ENCODE data around the gene THEMIS. TPM values are rescaled to one million over a fixed set of nuclear protein-coding genes. Genes with fewer than 3 reads are reported as not detected.

THEMIS gene
- polyA plus RNA-seq, 1 donor (not counting 4 experiments of a cell fraction or from before 2014, with no cell fraction given): not detected

- Histone ChIP-seq H3K9me1 (ENCODE audit: control insufficient read depth, extremely low read depth, insufficient read depth, low read length) (no peaks in the 10 kb centered on the region), H2AFZ (ENCODE audit: control insufficient read depth, low read length) (no peak overlapping the region), H3K4me3 (ENCODE audit: control insufficient read depth in 2 of 3, extremely low read depth in 1 of 3, insufficient read depth in 2 of 3, low read depth in 1 of 3, low read length in 3 of 3) (no peak overlapping the region), H3K9ac (ENCODE audit: control insufficient read depth, extremely low read depth, insufficient read depth, low read length) (no peak overlapping the region), H3K36me3 (ENCODE audit: control insufficient read depth in 2 of 2, extremely low read depth in 1 of 2, insufficient read depth in 2 of 2, low read length in 2 of 2) (no peaks in the 10 kb centered on the region), H3K9me3 (ENCODE audit: control insufficient read depth, low read depth, low read length) (no peaks in the 10 kb centered on the region), H3K4me2 (ENCODE audit: control insufficient read depth, extremely low read depth, insufficient read depth, low read depth, low read length) (no peak overlapping the region), H3K4me1 (ENCODE audit: control insufficient read depth, extremely low read depth, insufficient read depth, low read length) (no peaks in the 10 kb centered on the region), H4K20me1 (ENCODE audit: control insufficient read depth, extremely low read depth, insufficient read depth, low read length) (no peaks in the 10 kb centered on the region), H3K79me2 (ENCODE audit: control insufficient read depth, insufficient read depth, low read length) (no peaks in the 10 kb centered on the region), H3K27ac (ENCODE audit: control insufficient read depth, insufficient read depth, low read length) (no peak overlapping the region), H3K27me3 (ENCODE audit: control insufficient read depth, extremely low read depth, insufficient read depth, low read length) (no peaks in the 10 kb centered on the region)
- DNase-seq (ENCODE audit: low read depth, low spot score): no peak
- FAIRE-seq: no peak
- TF ChIP-seq EZH2 (IDR thresholded peaks at IDR 0.05; ENCODE audit: low read length): no peak
- dilution Hi-C loops (cut with MboI; ENCODE audit: extremely low pct_ligation_motif_present, low sequenced_read_pairs): no loop called here
These were observed 104.1 kb downstream of the THEMIS start for GRCh38 chr6:127796713-127797112.

- Histone ChIP-seq H3K4me1 (ENCODE audit: control insufficient read depth, extremely low read depth, insufficient read depth, low read length) (no peaks in the 10 kb centered on the region), H3K27ac (ENCODE audit: control insufficient read depth, insufficient read depth, low read length) (no peak overlapping the region), H3K4me3 (ENCODE audit: control insufficient read depth in 2 of 3, extremely low read depth in 1 of 3, insufficient read depth in 2 of 3, low read depth in 1 of 3, low read length in 3 of 3) (no peak overlapping the region), H4K20me1 (ENCODE audit: control insufficient read depth, extremely low read depth, insufficient read depth, low read length) (no peaks in the 10 kb centered on the region), H2AFZ (ENCODE audit: control insufficient read depth, low read length) (no peak overlapping the region), H3K27me3 (ENCODE audit: control insufficient read depth, extremely low read depth, insufficient read depth, low read length) (peaks cover 4% of the 10 kb centered on the region), H3K4me2 (ENCODE audit: control insufficient read depth, extremely low read depth, insufficient read depth, low read depth, low read length) (no peak overlapping the region), H3K9me1 (ENCODE audit: control insufficient read depth, extremely low read depth, insufficient read depth, low read length) (no peaks in the 10 kb centered on the region), H3K36me3 (ENCODE audit: control insufficient read depth in 2 of 2, extremely low read depth in 1 of 2, insufficient read depth in 2 of 2, low read length in 2 of 2) (no peaks in the 10 kb centered on the region), H3K9ac (ENCODE audit: control insufficient read depth, extremely low read depth, insufficient read depth, low read length) (no peak overlapping the region), H3K79me2 (ENCODE audit: control insufficient read depth, insufficient read depth, low read length) (no peaks in the 10 kb centered on the region), H3K9me3 (ENCODE audit: control insufficient read depth, low read depth, low read length) (no peaks in the 10 kb centered on the region)
- dilution Hi-C loops (cut with MboI; ENCODE audit: extremely low pct_ligation_motif_present, low sequenced_read_pairs): no loop called here
- FAIRE-seq: no peak
- no peak for DNase-seq (ENCODE audit: low read depth, low spot score)
- TF ChIP-seq CTCF (optimal IDR thresholded peaks at IDR 0.05 in 1 of 3, IDR thresholded peaks at IDR 0.05 in 1 of 3, conservative IDR thresholded peaks at IDR 0.05 in 1 of 3; ENCODE audit: extremely low read depth in 1 of 3, insufficient read depth in 2 of 3, low read length in 3 of 3) (no peak), EZH2 (IDR thresholded peaks at IDR 0.05; ENCODE audit: low read length) (no peak)
These were observed 106.5 kb downstream of the THEMIS start for GRCh38 chr6:127794405-127794804.

GRCh38 chr6:127793396-127793795, 107.5 kb downstream of the THEMIS start:
- Histone ChIP-seq H3K4me2 (ENCODE audit: control insufficient read depth, extremely low read depth, insufficient read depth, low read depth, low read length) (no peak overlapping the region), H2AFZ (ENCODE audit: control insufficient read depth, low read length) (no peak overlapping the region), H3K36me3 (ENCODE audit: control insufficient read depth in 2 of 2, extremely low read depth in 1 of 2, insufficient read depth in 2 of 2, low read length in 2 of 2) (no peaks in the 10 kb centered on the region), H3K9ac (ENCODE audit: control insufficient read depth, extremely low read depth, insufficient read depth, low read length) (no peak overlapping the region), H3K9me3 (ENCODE audit: control insufficient read depth, low read depth, low read length) (no peaks in the 10 kb centered on the region), H3K27ac (ENCODE audit: control insufficient read depth, insufficient read depth, low read length) (no peak overlapping the region), H3K4me3 (ENCODE audit: control insufficient read depth in 2 of 3, extremely low read depth in 1 of 3, insufficient read depth in 2 of 3, low read depth in 1 of 3, low read length in 3 of 3) (no peak overlapping the region), H3K27me3 (ENCODE audit: control insufficient read depth, extremely low read depth, insufficient read depth, low read length) (peaks cover 4% of the 10 kb centered on the region), H4K20me1 (ENCODE audit: control insufficient read depth, extremely low read depth, insufficient read depth, low read length) (no peaks in the 10 kb centered on the region), H3K4me1 (ENCODE audit: control insufficient read depth, extremely low read depth, insufficient read depth, low read length) (no peaks in the 10 kb centered on the region), H3K9me1 (ENCODE audit: control insufficient read depth, extremely low read depth, insufficient read depth, low read length) (no peaks in the 10 kb centered on the region), H3K79me2 (ENCODE audit: control insufficient read depth, insufficient read depth, low read length) (no peaks in the 10 kb centered on the region)
- TF ChIP-seq EZH2 (IDR thresholded peaks at IDR 0.05; ENCODE audit: low read length) (no peak), CTCF (optimal IDR thresholded peaks at IDR 0.05 in 1 of 3, IDR thresholded peaks at IDR 0.05 in 1 of 3, conservative IDR thresholded peaks at IDR 0.05 in 1 of 3; ENCODE audit: extremely low read depth in 1 of 3, insufficient read depth in 2 of 3, low read length in 3 of 3) (no peak)
- FAIRE-seq (no peak), DNase-seq (ENCODE audit: low read depth, low spot score) (no peak)
- dilution Hi-C loops (cut with MboI; ENCODE audit: extremely low pct_ligation_motif_present, low sequenced_read_pairs): no loop called here
